ENCODE data around the gene MAP7. TPM values are rescaled to one million over a fixed set of nuclear protein-coding genes. Genes with fewer than 3 reads are reported as not detected.

MAP7 gene
- total and polyA plus RNA-seq, 2 experiments from 2014 or later: 0.76 to 0.79 TPM

DNA sequence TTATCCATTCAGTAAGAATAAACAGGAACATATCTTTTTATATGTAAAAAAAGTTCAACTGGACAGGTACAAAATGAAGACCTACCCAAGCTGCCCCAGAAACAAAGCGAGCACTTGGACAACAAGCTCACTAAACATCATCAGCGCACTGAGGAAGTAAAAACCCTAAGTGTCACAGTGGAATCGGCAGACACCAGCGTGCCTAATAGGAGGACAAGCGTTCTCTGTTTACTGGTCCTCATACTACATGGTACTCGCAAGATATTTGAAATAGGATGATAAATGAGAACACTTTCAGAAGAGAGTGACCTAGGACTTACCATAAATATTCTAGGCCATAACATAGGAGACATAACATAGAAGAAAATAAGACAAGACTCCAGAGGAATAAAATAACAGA, 18.2 kb downstream of the MAP7 start:
- Histone ChIP-seq H4K20me1 (ENCODE audit: insufficient read depth) (no peaks in the 10 kb centered on the region), H3K9me2 (ENCODE audit: insufficient read depth) (no peaks in the 10 kb centered on the region), H2AFZ (no peak overlapping the region), H3K4me1 (ENCODE audit: insufficient read depth) (peaks cover 14% of the 10 kb centered on the region; the same call in 1 of the 2 replicates), H3K9ac (no peak overlapping the region), H3K27me3 (replicated peaks; ENCODE audit: insufficient read depth) (no peaks in the 10 kb centered on the region), H3F3A (ENCODE audit: insufficient read depth) (peaks cover 12% of the 10 kb centered on the region; the same call in 1 of the 2 replicates), H3K4me3 (no peak overlapping the region), H3K4me2 (ENCODE audit: unreplicated experiment) (no peak overlapping the region), H3K27ac (no peak overlapping the region), H3K79me2 (ENCODE audit: insufficient read depth) (no peaks in the 10 kb centered on the region), H3K36me3 (ENCODE audit: low read depth) (no peaks in the 10 kb centered on the region), H3K9me3 (ENCODE audit: low read depth) (no peaks in the 10 kb centered on the region)
- in situ Hi-C loops (cut with MboI): loop anchor here (25.0 kb wide), 1 partner anchor 1020 kb away; no protein-coding TSS in a partner anchor
- TF ChIP-seq EZH2phosphoT487 (IDR thresholded peaks at IDR 0.05; ENCODE audit: insufficient read depth, low read depth) (no peak), EZH2 (IDR thresholded peaks at IDR 0.05; ENCODE audit: insufficient read depth, poor library complexity, severe bottlenecking) (no peak)
- WGBS, 2 experiments (ENCODE audit: low coverage in 1 of 2, low lambda C conversion rate in 2 of 2, missing lambda C conversion rate in 2 of 2): 93 to 97% methylated on average over 6 of the region's 6 CpGs
- no peak for DNase-seq

GRCh38 chr6:136529710-136530109, 20.5 kb downstream of the MAP7 start:
- no peaks in the 10 kb centered on the region for H3K9me2 ChIP-seq (ENCODE audit: insufficient read depth)
- in situ Hi-C loops (cut with MboI): loop anchor here (25.0 kb wide), 1 partner anchor 1017 kb away; no protein-coding TSS in a partner anchor
- H4K20me1 ChIP-seq (ENCODE audit: insufficient read depth): no peaks in the 10 kb centered on the region
- no peak for TF ChIP-seq EZH2 (IDR thresholded peaks at IDR 0.05; ENCODE audit: insufficient read depth, poor library complexity, severe bottlenecking)
- TF ChIP-seq EZH2phosphoT487 (IDR thresholded peaks at IDR 0.05; ENCODE audit: insufficient read depth, low read depth): no peak
- H3K27ac ChIP-seq: no peak overlapping the region
- H3F3A ChIP-seq (ENCODE audit: insufficient read depth): peaks cover 12% of the 10 kb centered on the region; the same call in 1 of the 2 replicates
- no peaks in the 10 kb centered on the region for H3K36me3 ChIP-seq (ENCODE audit: low read depth)
- H3K27me3 ChIP-seq (replicated peaks; ENCODE audit: insufficient read depth): no peaks in the 10 kb centered on the region
- no peak for DNase-seq
- H3K4me3 ChIP-seq: no peak overlapping the region
- peaks cover 14% of the 10 kb centered on the region; the same call in 1 of the 2 replicates for H3K4me1 ChIP-seq (ENCODE audit: insufficient read depth)
- 94% methylated on average over 3 of the region's 3 CpGs for WGBS, 2 experiments (ENCODE audit: low coverage in 1 of 2, low lambda C conversion rate in 2 of 2, missing lambda C conversion rate in 2 of 2)
- no peaks in the 10 kb centered on the region for H3K79me2 ChIP-seq (ENCODE audit: insufficient read depth)
- no peak overlapping the region for H2AFZ ChIP-seq
- H3K4me2 ChIP-seq (ENCODE audit: unreplicated experiment): no peak overlapping the region
- H3K9me3 ChIP-seq (ENCODE audit: low read depth): no peaks in the 10 kb centered on the region
- H3K9ac ChIP-seq: no peak overlapping the region

DNA sequence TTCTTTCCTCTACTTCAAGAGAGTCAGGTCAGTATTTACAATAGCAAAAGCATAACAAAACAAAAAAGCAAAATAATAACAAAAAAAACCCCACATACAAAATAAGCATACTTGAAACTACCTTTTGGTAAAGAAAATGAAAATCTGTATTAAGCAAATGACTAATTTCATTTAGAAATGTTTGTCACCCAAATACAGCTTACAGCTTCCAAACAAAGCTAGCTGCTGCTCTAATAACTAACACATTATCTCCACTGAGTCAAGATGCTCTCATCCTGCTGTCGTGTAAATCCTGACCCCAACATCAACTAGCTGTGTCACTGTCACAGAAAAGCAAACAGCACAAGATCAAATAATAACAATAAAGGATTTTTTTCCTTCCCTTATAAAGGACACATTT, 21.7 kb downstream of the MAP7 start:
- Histone ChIP-seq H3K36me3 (ENCODE audit: low read depth) (no peaks in the 10 kb centered on the region), H3K4me3 (no peak overlapping the region), H3K9ac (peak overlapping the region; percentile 11; the same call in 1 of the 2 replicates), H3K9me3 (ENCODE audit: low read depth) (no peaks in the 10 kb centered on the region), H3K4me2 (ENCODE audit: unreplicated experiment) (peak overlapping the region; percentile 28), H3K79me2 (ENCODE audit: insufficient read depth) (no peaks in the 10 kb centered on the region), H3K27me3 (replicated peaks; ENCODE audit: insufficient read depth) (no peaks in the 10 kb centered on the region), H3K9me2 (ENCODE audit: insufficient read depth) (no peaks in the 10 kb centered on the region), H3K4me1 (ENCODE audit: insufficient read depth) (peaks cover 14% of the 10 kb centered on the region; the same call in 1 of the 2 replicates), H3F3A (ENCODE audit: insufficient read depth) (peaks cover 12% of the 10 kb centered on the region; the same call in 1 of the 2 replicates), H3K27ac (0 out of 2 replicates have a peak overlapping the region, but pooled peaks have one; percentile 31), H2AFZ (no peak overlapping the region), H4K20me1 (ENCODE audit: insufficient read depth) (no peaks in the 10 kb centered on the region)
- WGBS, 2 experiments (ENCODE audit: low coverage in 1 of 2, low lambda C conversion rate in 2 of 2, missing lambda C conversion rate in 2 of 2): 0 to 14% methylated on average over 1 of the region's 1 CpG
- in situ Hi-C loops (cut with MboI): loop anchor here (25.0 kb wide), 1 partner anchor 1016 kb away; no protein-coding TSS in a partner anchor
- TF ChIP-seq EZH2phosphoT487 (IDR thresholded peaks at IDR 0.05; ENCODE audit: insufficient read depth, low read depth) (no peak), EZH2 (IDR thresholded peaks at IDR 0.05; ENCODE audit: insufficient read depth, poor library complexity, severe bottlenecking) (no peak)
- peak; percentile 26 for DNase-seq

GRCh38 chr6:136527831-136528230, 22.4 kb downstream of the MAP7 start:
- peak; percentile 58 for DNase-seq
- no peak for TF ChIP-seq EZH2phosphoT487 (IDR thresholded peaks at IDR 0.05; ENCODE audit: insufficient read depth, low read depth)
- TF ChIP-seq EZH2 (IDR thresholded peaks at IDR 0.05; ENCODE audit: insufficient read depth, poor library complexity, severe bottlenecking): no peak

More at GRCh38 chr6:136527831-136528230, 22.4 kb downstream of the MAP7 start:
- Histone ChIP-seq H2AFZ (peak overlapping the region; percentile 53), H3K9ac (peak overlapping the region; percentile 11; the same call in 1 of the 2 replicates), H3K27me3 (replicated peaks; ENCODE audit: insufficient read depth) (no peaks in the 10 kb centered on the region), H3K4me2 (ENCODE audit: unreplicated experiment) (peak overlapping the region; percentile 28), H3K9me3 (ENCODE audit: low read depth) (no peaks in the 10 kb centered on the region), H3K9me2 (ENCODE audit: insufficient read depth) (no peaks in the 10 kb centered on the region), H3K27ac (peak overlapping the region; percentile 31; the same call in 1 of the 2 replicates), H3F3A (ENCODE audit: insufficient read depth) (peaks cover 12% of the 10 kb centered on the region; the same call in 1 of the 2 replicates), H3K36me3 (ENCODE audit: low read depth) (no peaks in the 10 kb centered on the region), H3K79me2 (ENCODE audit: insufficient read depth) (no peaks in the 10 kb centered on the region), H3K4me1 (ENCODE audit: insufficient read depth) (peaks cover 14% of the 10 kb centered on the region; the same call in 1 of the 2 replicates), H3K4me3 (no peak overlapping the region), H4K20me1 (ENCODE audit: insufficient read depth) (no peaks in the 10 kb centered on the region)
- WGBS, 2 experiments (ENCODE audit: low coverage in 1 of 2, low lambda C conversion rate in 2 of 2, missing lambda C conversion rate in 2 of 2): 3 to 11% methylated on average over 6 of the region's 6 CpGs
- in situ Hi-C loops (cut with MboI): loop anchor here (25.0 kb wide), 1 partner anchor 1016 kb away; no protein-coding TSS in a partner anchor

All from GM23248 (cell line).